ENCODE data around the gene SLC44A5. TPM values are rescaled to one million over a fixed set of nuclear protein-coding genes. Genes with fewer than 3 reads are reported as not detected.

SLC44A5 gene
- total and polyA plus RNA-seq, 2 experiments from 2014 or later, result 3.3 to 11.7 TPM

GRCh38 chr1:75588779-75589475 lies 22.0 kb downstream of the SLC44A5 start (continued):
- TF ChIP-seq REST (IDR thresholded peaks at IDR 0.05; ENCODE audit: unreplicated experiment) (no peak), EZH2phosphoT487 (IDR thresholded peaks at IDR 0.05; ENCODE audit: unreplicated experiment) (no peak), POLR2AphosphoS5 (IDR thresholded peaks at IDR 0.05; ENCODE audit: low read depth) (no peak)

- H3K79me2 ChIP-seq (replicated peaks; ENCODE audit: insufficient read depth), result no peaks in the 10 kb centered on the region
- ATAC-seq, result peak; percentile 67
- H3K27me3 Mint-ChIP-seq (ENCODE audit: insufficient read depth, low read depth, poor library complexity), result no peaks in the 10 kb centered on the region
- H3K9me2 ChIP-seq (ENCODE audit: insufficient read depth), result no peaks in the 10 kb centered on the region
- H3F3A ChIP-seq (replicated peaks; ENCODE audit: low read depth), result no peaks in the 10 kb centered on the region
- no peak overlapping the region for H3K27ac Mint-ChIP-seq
- H3K27ac ChIP-seq (ENCODE audit: low read depth), result no peak overlapping the region
- H3K4me3 Mint-ChIP-seq, result no peak overlapping the region
- H3K4me2 ChIP-seq, result no peak overlapping the region
- peak; percentile 42 for DNase-seq (ENCODE audit: low spot score)
- no peaks in the 10 kb centered on the region for H3K27me3 ChIP-seq (ENCODE audit: insufficient read depth)
- no peaks in the 10 kb centered on the region for H4K20me1 ChIP-seq (replicated peaks; ENCODE audit: insufficient read depth)
- no peak overlapping the region for H3K4me3 ChIP-seq
- no peaks in the 10 kb centered on the region for H3K36me3 Mint-ChIP-seq (ENCODE audit: low read depth)
- H2AFZ ChIP-seq, result peak overlapping the region; percentile 85; the same call in 1 of the 2 replicates
- H3K4me1 ChIP-seq (ENCODE audit: insufficient read depth), result peaks cover 10% of the 10 kb centered on the region; the same call in 1 of the 2 replicates
- no peaks in the 10 kb centered on the region; the same call in 2 of the 3 replicates for H3K9me3 Mint-ChIP-seq
- H3K36me3 ChIP-seq (ENCODE audit: insufficient read depth), result no peaks in the 10 kb centered on the region
- H3K4me1 Mint-ChIP-seq, result peaks cover 21% of the 10 kb centered on the region
- no peak for TF ChIP-seq ZNF462 (CRISPR knock-in tag; IDR thresholded peaks at IDR 0.05)
- TF ChIP-seq REST (IDR thresholded peaks at IDR 0.05; ENCODE audit: unreplicated experiment), result no peak
- TF ChIP-seq POLR2AphosphoS5 (IDR thresholded peaks at IDR 0.05; ENCODE audit: low read depth), result no peak
- TF ChIP-seq STAT1 (IDR thresholded peaks at IDR 0.05; ENCODE audit: unreplicated experiment), result no peak
- TF ChIP-seq ZNF331 (CRISPR knock-in tag; IDR thresholded peaks at IDR 0.05; ENCODE audit: low read depth), result no peak
- no peak for TF ChIP-seq NANOG (IDR thresholded peaks at IDR 0.05; ENCODE audit: borderline replicate concordance)
- TF ChIP-seq CTCF (conservative IDR thresholded peaks at IDR 0.05; ENCODE audit: low read depth in 2 of 2), result no peak
- no peak for TF ChIP-seq ZNF114 (CRISPR knock-in tag; IDR thresholded peaks at IDR 0.05)
Observed at GRCh38 chr1:75587692-75588091, 23.2 kb downstream of the SLC44A5 start.
